ENCODE results near the gene MGAT5. TPM values are rescaled to one million over a fixed set of nuclear protein-coding genes. Genes with fewer than 3 reads are reported as not detected.

Gene MGAT5
- polyA plus RNA-seq, 1 donor from 2014 or later = 14.0 TPM

- H3K4me3 Mint-ChIP-seq = no peak overlapping the region
- H3K36me3 Mint-ChIP-seq = no peaks in the 10 kb centered on the region
Observed at GRCh38 chr2:134454426-134454825, 200.6 kb downstream of the MGAT5 start.

GRCh38 chr2:134454931-134455330 is 201.1 kb downstream of the MGAT5 start:
- Mint-ChIP-seq H3K4me1 (no peaks in the 10 kb centered on the region), H3K36me3 (no peaks in the 10 kb centered on the region), H3K9me3 (no peaks in the 10 kb centered on the region), H3K27me3 (no peaks in the 10 kb centered on the region), H3K27ac (peak overlapping the region in 1 of 3 donors; percentile 74), H3K4me3 (no peak overlapping the region)

More at GRCh38 chr2:134454426-134454825, 200.6 kb downstream of the MGAT5 start:
- no peaks in the 10 kb centered on the region for H3K9me3 Mint-ChIP-seq
- no peaks in the 10 kb centered on the region for H3K27me3 Mint-ChIP-seq
- no peaks in the 10 kb centered on the region for H3K4me1 Mint-ChIP-seq
- H3K27ac Mint-ChIP-seq = peak overlapping the region in 1 of 3 donors; percentile 74

- Mint-ChIP-seq H3K4me1 (no peaks in the 10 kb centered on the region), H3K27me3 (no peaks in the 10 kb centered on the region), H3K9me3 (no peaks in the 10 kb centered on the region), H3K4me3 (no peak overlapping the region), H3K27ac (peak overlapping the region in 2 of 3 donors; percentile 68 to 74), H3K36me3 (no peaks in the 10 kb centered on the region)
Observed at GRCh38 chr2:134455426-134455825, 201.6 kb downstream of the MGAT5 start.

GRCh38 chr2:134457353-134457752 is 203.5 kb downstream of the MGAT5 start:
- Mint-ChIP-seq H3K4me3 (no peak overlapping the region), H3K4me1 (peaks cover 0 to 6% (median 4%) of the 10 kb centered on the region in 3 donors), H3K27ac (peak overlapping the region in 1 of 3 donors; percentile 35), H3K9me3 (no peaks in the 10 kb centered on the region), H3K36me3 (no peaks in the 10 kb centered on the region), H3K27me3 (no peaks in the 10 kb centered on the region)

GRCh38 chr2:134457765-134458472 is 204.0 kb downstream of the MGAT5 start:
- H3K4me3 Mint-ChIP-seq = no peak overlapping the region
- H3K27ac Mint-ChIP-seq = peak overlapping the region in 2 of 3 donors; percentile 35 to 39
- no peaks in the 10 kb centered on the region for H3K27me3 Mint-ChIP-seq
- H3K36me3 Mint-ChIP-seq = no peaks in the 10 kb centered on the region
- H3K9me3 Mint-ChIP-seq = no peaks in the 10 kb centered on the region
- H3K4me1 Mint-ChIP-seq = peaks cover 0 to 6% (median 4%) of the 10 kb centered on the region in 3 donors

- Mint-ChIP-seq H3K36me3 (no peaks in the 10 kb centered on the region), H3K27me3 (no peaks in the 10 kb centered on the region), H3K27ac (peak overlapping the region in 2 of 3 donors; percentile 35 to 39), H3K4me1 (peaks cover 0 to 6% (median 4%) of the 10 kb centered on the region in 3 donors), H3K4me3 (no peak overlapping the region), H3K9me3 (no peaks in the 10 kb centered on the region)
Observed at GRCh38 chr2:134458473-134458853, 204.6 kb downstream of the MGAT5 start.

GRCh38 chr2:134458950-134459349 is 205.1 kb downstream of the MGAT5 start:
- H3K27me3 Mint-ChIP-seq = no peaks in the 10 kb centered on the region
- H3K9me3 Mint-ChIP-seq = no peaks in the 10 kb centered on the region
- H3K36me3 Mint-ChIP-seq = no peaks in the 10 kb centered on the region
- no peak overlapping the region for H3K4me3 Mint-ChIP-seq
- H3K27ac Mint-ChIP-seq = peak overlapping the region in 1 of 3 donors; percentile 39
- peaks cover 0 to 6% (median 4%) of the 10 kb centered on the region in 3 donors for H3K4me1 Mint-ChIP-seq

- H3K27me3 Mint-ChIP-seq = no peaks in the 10 kb centered on the region
- no peaks in the 10 kb centered on the region for H3K36me3 Mint-ChIP-seq
- peaks cover 0 to 6% (median 4%) of the 10 kb centered on the region in 3 donors for H3K4me1 Mint-ChIP-seq
- peak overlapping the region in 1 of 4 donors; percentile 79 for H3K4me3 Mint-ChIP-seq
- H3K9me3 Mint-ChIP-seq = no peaks in the 10 kb centered on the region
- H3K27ac Mint-ChIP-seq = peak overlapping the region in 1 of 3 donors; percentile 16
Observed at GRCh38 chr2:134459706-134460406, 206.0 kb downstream of the MGAT5 start.

GRCh38 chr2:134460583-134460998 is 206.7 kb downstream of the MGAT5 start:
- Mint-ChIP-seq H3K9me3 (no peaks in the 10 kb centered on the region), H3K36me3 (no peaks in the 10 kb centered on the region), H3K4me3 (no peak overlapping the region), H3K4me1 (peaks cover 0 to 6% (median 4%) of the 10 kb centered on the region in 3 donors), H3K27ac (peak overlapping the region in 1 of 3 donors; percentile 47), H3K27me3 (no peaks in the 10 kb centered on the region)

GRCh38 chr2:134461511-134461910 is 207.6 kb downstream of the MGAT5 start:
- H3K36me3 Mint-ChIP-seq = no peaks in the 10 kb centered on the region
- no peaks in the 10 kb centered on the region for H3K9me3 Mint-ChIP-seq
- no peaks in the 10 kb centered on the region for H3K27me3 Mint-ChIP-seq
- H3K27ac Mint-ChIP-seq = peak overlapping the region in 1 of 3 donors; percentile 51
- H3K4me1 Mint-ChIP-seq = peaks cover 0 to 6% (median 4%) of the 10 kb centered on the region in 3 donors
- no peak overlapping the region for H3K4me3 Mint-ChIP-seq

GRCh38 chr2:134462275-134462674 is 208.4 kb downstream of the MGAT5 start:
- Mint-ChIP-seq H3K4me1 (peaks cover 0 to 6% (median 4%) of the 10 kb centered on the region in 3 donors), H3K9me3 (no peaks in the 10 kb centered on the region), H3K27ac (no peak overlapping the region), H3K4me3 (peak overlapping the region in 1 of 4 donors; percentile 14), H3K36me3 (no peaks in the 10 kb centered on the region), H3K27me3 (no peaks in the 10 kb centered on the region)

GRCh38 chr2:134462791-134463698 is 209.2 kb downstream of the MGAT5 start:
- Mint-ChIP-seq H3K4me1 (peaks cover 0 to 6% (median 4%) of the 10 kb centered on the region in 3 donors), H3K36me3 (no peaks in the 10 kb centered on the region), H3K27ac (peak overlapping the region in 1 of 3 donors; percentile 67), H3K4me3 (no peak overlapping the region), H3K9me3 (no peaks in the 10 kb centered on the region), H3K27me3 (no peaks in the 10 kb centered on the region)

GRCh38 chr2:134463699-134464022 is 209.8 kb downstream of the MGAT5 start:
- Mint-ChIP-seq H3K27me3 (no peaks in the 10 kb centered on the region), H3K4me3 (no peak overlapping the region), H3K36me3 (no peaks in the 10 kb centered on the region), H3K4me1 (peaks cover 0 to 6% (median 4%) of the 10 kb centered on the region in 3 donors), H3K27ac (peak overlapping the region in 1 of 3 donors; percentile 67), H3K9me3 (no peaks in the 10 kb centered on the region)

GRCh38 chr2:134465228-134466105 is 211.6 kb downstream of the MGAT5 start:
- H3K36me3 Mint-ChIP-seq = no peaks in the 10 kb centered on the region
- H3K9me3 Mint-ChIP-seq = no peaks in the 10 kb centered on the region
- no peaks in the 10 kb centered on the region for H3K27me3 Mint-ChIP-seq
- peaks cover 0 to 6% (median 4%) of the 10 kb centered on the region in 3 donors for H3K4me1 Mint-ChIP-seq
- H3K4me3 Mint-ChIP-seq = no peak overlapping the region
- no peak overlapping the region for H3K27ac Mint-ChIP-seq
